Measurements from ENCODE around the gene CYP2A13. TPM values are rescaled to one million over a fixed set of nuclear protein-coding genes. Genes with fewer than 3 reads are reported as not detected.

The CYP2A13 gene, protein sequence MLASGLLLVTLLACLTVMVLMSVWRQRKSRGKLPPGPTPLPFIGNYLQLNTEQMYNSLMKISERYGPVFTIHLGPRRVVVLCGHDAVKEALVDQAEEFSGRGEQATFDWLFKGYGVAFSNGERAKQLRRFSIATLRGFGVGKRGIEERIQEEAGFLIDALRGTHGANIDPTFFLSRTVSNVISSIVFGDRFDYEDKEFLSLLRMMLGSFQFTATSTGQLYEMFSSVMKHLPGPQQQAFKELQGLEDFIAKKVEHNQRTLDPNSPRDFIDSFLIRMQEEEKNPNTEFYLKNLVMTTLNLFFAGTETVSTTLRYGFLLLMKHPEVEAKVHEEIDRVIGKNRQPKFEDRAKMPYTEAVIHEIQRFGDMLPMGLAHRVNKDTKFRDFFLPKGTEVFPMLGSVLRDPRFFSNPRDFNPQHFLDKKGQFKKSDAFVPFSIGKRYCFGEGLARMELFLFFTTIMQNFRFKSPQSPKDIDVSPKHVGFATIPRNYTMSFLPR
- total RNA-seq (2022; extraction: Qiagen RNA extraction; ENCODE audit: low read depth), result not detected in 5 replicates

GRCh38 chr19:41088151-41088550, at the start of gene CYP2A13:
Gene CYP2A13, plus strand, starts transcription at chr19:41088451. Its CDS starts 21 bp downstream, at chr19:41088472.

DNA sequence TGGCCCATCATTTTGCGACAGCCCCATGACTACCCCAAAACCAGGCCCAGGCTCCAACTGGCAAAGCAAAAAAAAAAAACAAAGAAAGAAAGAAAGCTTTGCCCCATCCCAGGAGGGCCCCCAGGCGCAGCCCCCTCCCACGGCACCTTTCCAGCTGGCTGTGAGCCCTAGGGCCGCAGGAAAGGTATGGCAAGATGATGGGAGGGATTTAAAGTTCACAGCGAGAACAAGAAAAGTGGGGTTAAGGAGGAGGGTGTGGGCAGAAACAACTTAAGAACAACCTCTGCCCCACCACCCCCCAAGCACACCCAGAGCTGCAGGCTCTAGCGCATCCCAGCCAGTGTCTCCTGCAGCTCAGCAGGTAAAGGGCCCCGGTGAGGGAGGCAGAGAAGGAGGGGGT, 25.9 kb downstream of the CYP2A13 start, which contains the start of gene CYP2F1:
Gene CYP2F1 (plus strand): TSS at position 301 of the 400 bp plus-strand sequence. CDS start 1,757 bp downstream, outside the sequence.

Other genes starting within 250 kb of the CYP2A13 start
- 0.26 TPM in 1 of 5 replicates, not detected in the others for gene CYP2A6, start 238.0 kb upstream of the CYP2A13 start, total RNA-seq (2022; extraction: Qiagen RNA extraction; ENCODE audit: low read depth)
- gene CYP2A7, start 206.2 kb upstream of the CYP2A13 start, total RNA-seq (2022; extraction: Qiagen RNA extraction; ENCODE audit: low read depth), result not detected in 5 replicates
- 0.11 TPM in 1 of 5 replicates, not detected in the others for gene CYP2B6, start 97.2 kb upstream of the CYP2A13 start, total RNA-seq (2022; extraction: Qiagen RNA extraction; ENCODE audit: low read depth)
- not detected in 5 replicates for gene CYP2F1, start 26.0 kb downstream of the CYP2A13 start, total RNA-seq (2022; extraction: Qiagen RNA extraction; ENCODE audit: low read depth)
- 20.6 to 26.6 TPM (median 26.0 TPM) in 5 replicates for gene CYP2S1, start 104.8 kb downstream of the CYP2A13 start, total RNA-seq (2022; extraction: Qiagen RNA extraction; ENCODE audit: low read depth)
- gene AXL, start 130.8 kb downstream of the CYP2A13 start, total RNA-seq (2022; extraction: Qiagen RNA extraction; ENCODE audit: low read depth), result 114 to 129 TPM (median 122 TPM) in 5 replicates
- gene HNRNPUL1, start 175.9 kb downstream of the CYP2A13 start, total RNA-seq (2022; extraction: Qiagen RNA extraction; ENCODE audit: low read depth), result 289 to 322 TPM (median 318 TPM) in 5 replicates
- 30.4 to 43.7 TPM (median 40.8 TPM) in 5 replicates for gene CCDC97, start 221.7 kb downstream of the CYP2A13 start, total RNA-seq (2022; extraction: Qiagen RNA extraction; ENCODE audit: low read depth)

Measured in A549 treated with RU486 at 1 μM for 4 hours (cell line).